ENCODE measurements around the gene ARCN1. TPM values are rescaled to one million over a fixed set of nuclear protein-coding genes. Genes with fewer than 3 reads are reported as not detected.

The ARCN1 gene
- total and polyA plus RNA-seq, 11 donors: 53.1 to 127 (median 99.6) TPM

GRCh38 chr11:118651820-118652219 lies 79.6 kb downstream of the ARCN1 start:
- no peaks in the 10 kb centered on the region for H3K9me3 ChIP-seq
- ATAC-seq: no peak
- H3K36me3 ChIP-seq: peaks cover 0 to 99% (median 98%) of the 10 kb centered on the region in 9 donors
- H3K4me1 ChIP-seq: peaks cover 0 to 5% (median 0%) of the 10 kb centered on the region in 12 donors
- H3K4me3 ChIP-seq: no peak overlapping the region
- intact Hi-C loops (cut with DNase I): loop anchor here in 1 of 10 donors (10.0 kb wide), 1 partner anchor 47 kb away; the partner anchor contains the start of gene PHLDB1
- H3K27me3 ChIP-seq: no peaks in the 10 kb centered on the region
- H3K27ac ChIP-seq: no peak overlapping the region
- TF ChIP-seq, protein P1, sequence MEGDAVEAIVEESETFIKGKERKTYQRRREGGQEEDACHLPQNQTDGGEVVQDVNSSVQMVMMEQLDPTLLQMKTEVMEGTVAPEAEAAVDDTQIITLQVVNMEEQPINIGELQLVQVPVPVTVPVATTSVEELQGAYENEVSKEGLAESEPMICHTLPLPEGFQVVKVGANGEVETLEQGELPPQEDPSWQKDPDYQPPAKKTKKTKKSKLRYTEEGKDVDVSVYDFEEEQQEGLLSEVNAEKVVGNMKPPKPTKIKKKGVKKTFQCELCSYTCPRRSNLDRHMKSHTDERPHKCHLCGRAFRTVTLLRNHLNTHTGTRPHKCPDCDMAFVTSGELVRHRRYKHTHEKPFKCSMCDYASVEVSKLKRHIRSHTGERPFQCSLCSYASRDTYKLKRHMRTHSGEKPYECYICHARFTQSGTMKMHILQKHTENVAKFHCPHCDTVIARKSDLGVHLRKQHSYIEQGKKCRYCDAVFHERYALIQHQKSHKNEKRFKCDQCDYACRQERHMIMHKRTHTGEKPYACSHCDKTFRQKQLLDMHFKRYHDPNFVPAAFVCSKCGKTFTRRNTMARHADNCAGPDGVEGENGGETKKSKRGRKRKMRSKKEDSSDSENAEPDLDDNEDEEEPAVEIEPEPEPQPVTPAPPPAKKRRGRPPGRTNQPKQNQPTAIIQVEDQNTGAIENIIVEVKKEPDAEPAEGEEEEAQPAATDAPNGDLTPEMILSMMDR (IDR thresholded peaks at IDR 0.05): no peak
- TF ChIP-seq POLR2A (IDR thresholded peaks at IDR 0.05): no peak
- DNase-seq: peak in 1 of 5 donors; percentile 13
- 78 to 97% (median 89%) methylated on average over 3 of the region's 3 CpGs for WGBS, 4 donors

Small RNAs within 50 kb of the gene (microRNA-seq; reads per million reads assigned to microRNA genes)
- gene MIR6716: 0 to 0.96 (median 0.71) reads per million in 4 donors

Other genes with a start within 250 kb of the ARCN1 start
- 10 to 100 TPM in 1 of 9 donors, 1 to 10 TPM in 3, not detected in 5; 1.5 to 11.2 (median 3.6) TPM for gene CD3D, start 229.7 kb upstream of the ARCN1 start, total RNA-seq
- gene CD3D, start 229.7 kb upstream of the ARCN1 start, polyA plus RNA-seq: under 1 TPM; 0.38 to 0.55 TPM
- gene CD3G, start 228.1 kb upstream of the ARCN1 start, total RNA-seq: 1 to 10 TPM in 2 of 9 donors, under 1 TPM in 4, not detected in 3; 0.26 to 4.3 (median 0.41) TPM
- under 1 TPM in 1 of 2 donors, not detected in 1; 0.10 TPM for gene CD3G, start 228.1 kb upstream of the ARCN1 start, polyA plus RNA-seq
- gene UBE4A, start 212.8 kb upstream of the ARCN1 start, total RNA-seq: 10 to 100 TPM; 35.6 to 50.3 (median 40.9) TPM
- 10 to 100 TPM; 13.0 to 23.4 TPM for gene UBE4A, start 212.8 kb upstream of the ARCN1 start, polyA plus RNA-seq
- 100 to 1,000 TPM in 8 of 9 donors, 10 to 100 TPM in 1; 96.4 to 702 (median 559) TPM for gene ATP5MG, start 170.8 kb upstream of the ARCN1 start, total RNA-seq
- 100 to 1,000 TPM; 299 to 843 TPM for gene ATP5MG, start 170.8 kb upstream of the ARCN1 start, polyA plus RNA-seq
- gene KMT2A, start 135.9 kb upstream of the ARCN1 start, total RNA-seq: 100 to 1,000 TPM in 1 of 9 donors, 10 to 100 TPM in 8; 16.5 to 117 (median 41.5) TPM
- 10 to 100 TPM in 1 of 2 donors, 1 to 10 TPM in 1; 9.9 to 17.6 TPM for gene KMT2A, start 135.9 kb upstream of the ARCN1 start, polyA plus RNA-seq
- 1 to 10 TPM in 4 of 9 donors, under 1 TPM in 3, not detected in 2; 0.37 to 3.1 (median 1.1) TPM for gene TTC36, start 44.9 kb upstream of the ARCN1 start, total RNA-seq
- gene TTC36, start 44.9 kb upstream of the ARCN1 start, polyA plus RNA-seq: under 1 TPM in 1 of 2 donors, not detected in 1; 0.23 TPM
- 10 to 100 TPM in 5 of 9 donors, 1 to 10 TPM in 4; 7.3 to 26.8 (median 10.8) TPM for gene TMEM25, start 41.2 kb upstream of the ARCN1 start, total RNA-seq
- 1 to 10 TPM; 3.9 to 6.9 TPM for gene TMEM25, start 41.2 kb upstream of the ARCN1 start, polyA plus RNA-seq
- 10 to 100 TPM; 14.7 to 39.0 (median 21.7) TPM for gene IFT46, start 6.5 kb upstream of the ARCN1 start, total RNA-seq
- 10 to 100 TPM; 22.9 to 29.1 TPM for gene IFT46, start 6.5 kb upstream of the ARCN1 start, polyA plus RNA-seq
- gene PHLDB1, start 35.2 kb downstream of the ARCN1 start, total RNA-seq: 100 to 1,000 TPM in 7 of 9 donors, 10 to 100 TPM in 2; 86.0 to 124 (median 113) TPM
- 100 to 1,000 TPM; 104 to 129 TPM for gene PHLDB1, start 35.2 kb downstream of the ARCN1 start, polyA plus RNA-seq
- not detected for gene TREH, start 107.2 kb downstream of the ARCN1 start, total RNA-seq
- 1 to 10 TPM in 1 of 2 donors, under 1 TPM in 1; 0.17 to 1.7 TPM for gene TREH, start 107.2 kb downstream of the ARCN1 start, polyA plus RNA-seq
- 100 to 1,000 TPM in 8 of 9 donors, 10 to 100 TPM in 1; 83.7 to 166 (median 114) TPM for gene DDX6, start 218.8 kb downstream of the ARCN1 start, total RNA-seq
- 10 to 100 TPM; 29.4 to 30.7 TPM for gene DDX6, start 218.8 kb downstream of the ARCN1 start, polyA plus RNA-seq